Neuronal stem cell (in vitro differentiated cells): Measurements from ENCODE around the gene PXDN.
A peak's percentile ranks its signal among the peaks of the same experiment; 100 is the strongest.

Experiments
- DNase-seq: peaks from one replicate; pipeline ENCODE4 v3.0.0-alpha.2; 2013; ENCODE audit warnings: low spot score
- H2AFZ ChIP-seq: one replicate; pipeline ENCODE4 v1.6.1; 2013; ENCODE audit warnings: mild to moderate bottlenecking, low read length, inconsistent platforms
- H2AK5ac ChIP-seq: 2 replicates; pipeline ENCODE4 v1.6.1; 2013; ENCODE audit warnings: low read depth, mild to moderate bottlenecking, inconsistent platforms, low read length, moderate library complexity, mixed read lengths
- H2BK120ac ChIP-seq: 2 replicates; pipeline ENCODE4 v1.6.1; 2013; ENCODE audit warnings: low read depth, mild to moderate bottlenecking, inconsistent platforms, low read length, moderate library complexity, mixed read lengths
- H2BK12ac ChIP-seq: one replicate; pipeline ENCODE4 v1.6.1; 2013; ENCODE audit warnings: low read length, inconsistent platforms
- H2BK15ac ChIP-seq: 2 replicates; pipeline ENCODE4 v1.6.1; 2013; ENCODE audit warnings: mild to moderate bottlenecking, low read length, inconsistent platforms, mixed read lengths
- H2BK5ac ChIP-seq: one replicate; pipeline ENCODE4 v1.6.1; 2013; ENCODE audit warnings: inconsistent platforms, mild to moderate bottlenecking, low read length, moderate library complexity
- H3K14ac ChIP-seq: one replicate; pipeline ENCODE4 v1.6.1; 2013; ENCODE audit warnings: low read length, inconsistent platforms
- H3K18ac ChIP-seq: 2 replicates; pipeline ENCODE4 v1.6.1; 2013; ENCODE audit warnings: low read length, inconsistent platforms
- H3K23ac ChIP-seq: 2 replicates; pipeline ENCODE4 v1.6.1; 2013; ENCODE audit warnings: low read depth, mild to moderate bottlenecking, mixed read lengths, low read length, inconsistent platforms; ENCODE audit not compliant: poor library complexity
- H3K27ac ChIP-seq: replicated peaks from 3 replicates; pipeline ENCODE4 v1.5.1; 2013; ENCODE audit warnings: low read length, inconsistent platforms
- H3K27me3 ChIP-seq, 3 experiments: 2 replicates each; pipeline ENCODE4 v1.6.1; 2013; ENCODE audit warnings: low read length in 3 of 3, mild to moderate bottlenecking in 2 of 3, inconsistent platforms in 1 of 3, low read depth in 1 of 3, mixed read lengths in 1 of 3, moderate library complexity in 1 of 3; ENCODE audit not compliant: control insufficient read depth in 3 of 3, insufficient read depth in 3 of 3
- H3K36me3 ChIP-seq, 2 donors: replicated peaks in 1 of 2; 2 replicates each; pipeline ENCODE4 v1.6.1; 2013; ENCODE audit warnings: low read length in 2 of 2; ENCODE audit not compliant: control insufficient read depth in 2 of 2, insufficient read depth in 2 of 2
- H3K4ac ChIP-seq: 2 replicates; pipeline ENCODE4 v1.6.1; 2013; ENCODE audit warnings: inconsistent platforms, mild to moderate bottlenecking, low read length, moderate library complexity
- H3K4me1 ChIP-seq, 2 donors: 1 replicate in 1 of 2; 2 replicates in 1 of 2; pipeline ENCODE4 v1.6.1; 2013; ENCODE audit warnings: low read length in 2 of 2, low read depth in 1 of 2; ENCODE audit not compliant: control insufficient read depth in 2 of 2, insufficient read depth in 1 of 2
- H3K4me2 ChIP-seq: one replicate; pipeline ENCODE4 v1.6.1; 2013; ENCODE audit warnings: mild to moderate bottlenecking, low read length, inconsistent platforms; ENCODE audit not compliant: insufficient read depth, poor library complexity, severe bottlenecking
- H3K4me3 ChIP-seq, 2 donors: 2 replicates each; pipeline ENCODE4 v1.5.1; 2013; ENCODE audit warnings: low read length in 2 of 2, mild to moderate bottlenecking in 2 of 2, inconsistent platforms in 1 of 2, moderate library complexity in 1 of 2
- H3K79me1 ChIP-seq: one replicate; pipeline ENCODE4 v1.6.1; 2013; ENCODE audit warnings: low read depth, mild to moderate bottlenecking, inconsistent platforms, low read length, moderate library complexity
- H3K9ac ChIP-seq: one replicate; pipeline ENCODE4 v1.6.1; 2013; ENCODE audit warnings: mild to moderate bottlenecking, low read depth, low read length, inconsistent platforms; ENCODE audit not compliant: poor library complexity
- H3K9me3 ChIP-seq, 2 donors: replicated peaks in 1 of 2; 2 replicates each; pipeline versions ENCODE3 to v1.6.1; 2013; ENCODE audit warnings: low read length in 2 of 2, mild to moderate bottlenecking in 2 of 2, inconsistent platforms in 1 of 2, low read depth in 1 of 2, mixed read lengths in 1 of 2, moderate library complexity in 1 of 2; ENCODE audit not compliant: control insufficient read depth in 2 of 2, insufficient read depth in 1 of 2
- H4K8ac ChIP-seq: one replicate; pipeline ENCODE4 v1.6.1; 2013; ENCODE audit warnings: low read depth, mild to moderate bottlenecking, inconsistent platforms, low read length, moderate library complexity
- H4K91ac ChIP-seq: one replicate; pipeline ENCODE4 v1.6.1; 2013; ENCODE audit warnings: low read length, low read depth, mild to moderate bottlenecking, inconsistent platforms; ENCODE audit not compliant: poor library complexity
- WGBS, 2 donors: extraction: QIAGEN DNeasy Blood & Tissue Kit; methylation state at CpG; one replicate each; pipeline ENCODE4 v1.1.7; 2013; ENCODE audit warnings: missing lambda C conversion rate in 2 of 2, mixed read lengths in 1 of 2; ENCODE audit not compliant: insufficient read length in 2 of 2, insufficient replicate concordance in 1 of 2; ENCODE audit errors: extremely low coverage in 2 of 2; 5-methylcytosine and 5-hydroxymethylcytosine counted together

The PXDN gene

GRCh38 chr2:1618191-1618961 lies 125.9 kb downstream of the PXDN start:
- Histone ChIP-seq H2BK15ac (no peak overlapping the region), H2BK12ac (peak overlapping the region; percentile 80), H2AK5ac (peak overlapping the region; percentile 77), H3K79me1 (no peaks in the 10 kb centered on the region), H2BK5ac (no peak overlapping the region), H3K23ac (no peak overlapping the region), H4K8ac (no peak overlapping the region), H3K4me3 (peak overlapping the region in 1 of 2 donors; percentile 30), H2AFZ (no peak overlapping the region), H4K91ac (peak overlapping the region; percentile 62), H3K4me1 (peaks cover 4 to 13% of the 10 kb centered on the region in 2 donors), H3K18ac (peak overlapping the region; percentile 62), H3K4me2 (no peak overlapping the region), H3K14ac (peak overlapping the region; percentile 58), H3K4ac (no peak overlapping the region), H3K36me3 (no peaks in the 10 kb centered on the region), H3K9me3 (no peaks in the 10 kb centered on the region), H3K27me3 (no peaks in the 10 kb centered on the region), H2BK120ac (no peak overlapping the region), H3K27ac (no peak overlapping the region), H3K9ac (no peak overlapping the region)
- no CpG with 5 or more reads among the region's 20 CpGs for WGBS, 2 donors
- no peak for DNase-seq

- no peak overlapping the region for H2BK5ac ChIP-seq
- no peak overlapping the region for H3K4me3 ChIP-seq
- H3K36me3 ChIP-seq = no peaks in the 10 kb centered on the region
- no peak overlapping the region for H3K14ac ChIP-seq
- H4K8ac ChIP-seq = no peak overlapping the region
- no peaks in the 10 kb centered on the region for H3K27me3 ChIP-seq
- peak overlapping the region; percentile 77 for H2AK5ac ChIP-seq
- H4K91ac ChIP-seq = peak overlapping the region; percentile 25
- H3K27ac ChIP-seq = no peak overlapping the region
- peaks cover 4 to 14% of the 10 kb centered on the region in 2 donors for H3K4me1 ChIP-seq
- H3K18ac ChIP-seq = peak overlapping the region; percentile 81
- H3K79me1 ChIP-seq = no peaks in the 10 kb centered on the region
- H3K9ac ChIP-seq = peak overlapping the region; percentile 9
- H2AFZ ChIP-seq = no peak overlapping the region
- no peaks in the 10 kb centered on the region for H3K9me3 ChIP-seq
- WGBS, 2 donors = no CpG with 5 or more reads among the region's 11 CpGs
- H2BK12ac ChIP-seq = peak overlapping the region; percentile 42
- H3K4me2 ChIP-seq = no peak overlapping the region
- no peak overlapping the region for H3K4ac ChIP-seq
- peak overlapping the region; percentile 58 for H3K23ac ChIP-seq
- no peak for DNase-seq
- peak overlapping the region; percentile 72 for H2BK15ac ChIP-seq
- no peak overlapping the region for H2BK120ac ChIP-seq
These were observed 126.8 kb downstream of the PXDN start for GRCh38 chr2:1617425-1618021.

GRCh38 chr2:1614564-1614963 lies 129.8 kb downstream of the PXDN start:
- H3K27me3 ChIP-seq = no peaks in the 10 kb centered on the region
- H3K14ac ChIP-seq = no peak overlapping the region
- H2AFZ ChIP-seq = no peak overlapping the region
- H2AK5ac ChIP-seq = peak overlapping the region; percentile 90
- no peaks in the 10 kb centered on the region for H3K79me1 ChIP-seq
- no peak overlapping the region for H3K4ac ChIP-seq
- H2BK5ac ChIP-seq = peak overlapping the region; percentile 35
- no peaks in the 10 kb centered on the region for H3K9me3 ChIP-seq
- no peak overlapping the region for H3K9ac ChIP-seq
- no peaks in the 10 kb centered on the region for H3K36me3 ChIP-seq
- peaks cover 4 to 14% of the 10 kb centered on the region in 2 donors for H3K4me1 ChIP-seq
- no peak overlapping the region for H3K18ac ChIP-seq
- no peak overlapping the region for H2BK15ac ChIP-seq
- H2BK12ac ChIP-seq = no peak overlapping the region
- no peak overlapping the region for H4K91ac ChIP-seq
- no peak overlapping the region for H3K27ac ChIP-seq
- no peak for DNase-seq
- no peak overlapping the region for H4K8ac ChIP-seq
- no CpG with 5 or more reads among the region's 10 CpGs for WGBS, 2 donors
- H3K4me3 ChIP-seq = no peak overlapping the region
- no peak overlapping the region for H3K23ac ChIP-seq
- no peak overlapping the region for H3K4me2 ChIP-seq
- H2BK120ac ChIP-seq = no peak overlapping the region

- Histone ChIP-seq H2AK5ac (no peak overlapping the region), H3K9me3 (no peaks in the 10 kb centered on the region), H3K23ac (no peak overlapping the region), H4K91ac (no peak overlapping the region), H2BK15ac (no peak overlapping the region), H3K27ac (no peak overlapping the region), H2BK12ac (no peak overlapping the region), H2AFZ (no peak overlapping the region), H4K8ac (no peak overlapping the region), H2BK5ac (no peak overlapping the region), H3K4me2 (no peak overlapping the region), H3K4ac (no peak overlapping the region), H3K27me3 (no peaks in the 10 kb centered on the region), H3K14ac (no peak overlapping the region), H3K36me3 (no peaks in the 10 kb centered on the region), H3K4me1 (peaks cover 4 to 14% of the 10 kb centered on the region in 2 donors), H3K9ac (no peak overlapping the region), H3K4me3 (no peak overlapping the region), H2BK120ac (no peak overlapping the region), H3K18ac (no peak overlapping the region), H3K79me1 (no peaks in the 10 kb centered on the region)
- DNase-seq = no peak
- no CpG with 5 or more reads among the region's 7 CpGs for WGBS, 2 donors
These were observed 130.5 kb downstream of the PXDN start for GRCh38 chr2:1613731-1614354.
